ENCODE data around the gene SBK1. TPM values are rescaled to one million over a fixed set of nuclear protein-coding genes. Genes with fewer than 3 reads are reported as not detected.
"Not testable (repeated sequence)": the region's sequence is repeated elsewhere in the genome, so short reads cannot be mapped to it uniquely, and the experiment has no call there.

The SBK1 gene
- not detected in 2 replicates for total RNA-seq (2013; cell fraction: nucleolus; rRNA removed)
- total RNA-seq (2014; rRNA removed), result under 0.01 and 0.06 TPM in 2 replicates
- 0.04 and 0.05 TPM in 2 replicates for total RNA-seq (2014; rRNA removed; fragmentation: Illumina TruSeq; extraction: Trizol)
- 0.26 and 0.29 TPM in 2 replicates for total RNA-seq (2021)
- polyA plus RNA-seq (2011; ENCODE audit: low read depth), result 0.07 TPM
- not detected in 2 replicates for polyA plus RNA-seq (2011; rRNA removed)
- 0.01 and 0.02 TPM in 2 replicates for polyA plus RNA-seq (2011; cell fraction: cytosol; rRNA removed)
- polyA plus RNA-seq (2011; cell fraction: nucleus; rRNA removed), result 0.03 TPM in 1 of 2 replicates, not detected in the other
- 0.05 and 0.08 TPM in 2 replicates for polyA plus RNA-seq (2012)
- polyA plus RNA-seq (2014; fragmentation: Illumina TruSeq; extraction: Trizol), result 0.05 and 0.06 TPM in 2 replicates
- polyA plus RNA-seq (2014; fragmentation: Nextera tagmentation; extraction: Ambion mirVana), result not detected
- polyA plus RNA-seq (2014; rRNA removed), result 0.08 and 0.23 TPM in 2 replicates
- under 1 TPM in 1 of 2 experiments, not detected in 1; 0.04 TPM for polyA plus RNA-seq (2016; fragmentation: Nextera tagmentation; extraction: Ambion mirVana)
- polyA minus RNA-seq (2011; rRNA and poly(A)+ RNA removed), result 0.05 TPM in 1 of 2 replicates, not detected in the other
- polyA minus RNA-seq (2011; cell fraction: cytosol; rRNA and poly(A)+ RNA removed), result not detected in 2 replicates
- not detected in 2 replicates for polyA minus RNA-seq (2011; cell fraction: nucleus; rRNA and poly(A)+ RNA removed)
- Bru-seq, nascent RNA, result percentile 11 among the genes with signal in this experiment
- percentile 11 among the genes with signal in this experiment for BruChase-seq, experiment 1, labeled RNA remaining after a 6-hour chase
- percentile 15 among the genes with signal in this experiment for BruChase-seq, experiment 2, labeled RNA remaining after a 2-hour chase
- long read RNA-seq, experiment 1, result 0 reads
- long read RNA-seq, experiment 2, result 0 reads

DNA sequence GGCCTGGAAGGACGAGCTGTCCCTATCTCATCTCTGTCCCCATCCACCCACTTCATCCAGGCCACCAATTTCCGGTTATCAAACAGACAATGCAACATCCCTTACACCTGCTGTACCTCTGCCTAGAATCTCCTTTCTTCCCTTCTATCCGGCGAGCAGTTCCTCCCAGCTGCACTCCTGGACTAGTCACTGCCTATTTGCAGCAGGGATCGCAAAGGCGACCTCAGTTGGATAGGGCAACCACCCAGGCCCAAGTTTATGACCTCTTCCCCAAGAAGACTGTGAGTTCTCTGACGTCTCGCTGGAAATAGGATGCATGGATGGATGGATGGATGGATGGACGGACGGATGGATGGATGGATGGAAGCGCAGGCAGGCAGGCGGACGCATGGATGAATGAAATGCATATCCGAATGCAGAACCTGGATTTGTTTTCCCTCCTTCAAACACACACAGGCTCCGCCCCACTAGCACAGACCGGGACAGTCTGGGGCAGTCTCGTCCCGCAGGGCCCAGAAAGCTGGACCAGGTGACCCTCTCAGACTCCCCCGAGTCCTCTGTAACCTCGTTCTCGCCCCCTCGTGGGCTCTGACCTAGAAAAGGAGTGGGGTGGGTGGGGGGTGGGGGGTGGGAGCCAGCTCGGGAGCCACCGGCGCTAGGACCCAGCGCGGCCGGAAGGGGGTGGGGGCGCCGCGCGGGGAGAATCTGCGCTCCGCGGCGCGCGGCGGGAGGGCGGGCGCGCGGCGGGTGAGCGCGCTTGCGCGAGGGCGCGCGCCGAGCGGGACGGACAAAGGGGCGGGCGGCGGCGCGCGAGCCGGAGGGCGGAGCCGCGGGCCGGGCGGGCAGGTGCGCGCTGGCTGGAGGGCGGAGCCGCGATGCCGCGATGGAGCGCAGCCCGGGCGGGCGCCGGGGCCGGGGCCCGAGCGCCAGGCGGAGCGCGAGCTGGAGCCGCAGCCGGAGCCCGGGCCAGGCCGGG is at the start of gene SBK1:
TSS of gene SBK1 (plus strand) at position 875 of the 976 bp plus-strand sequence. CDS start 24,867 bp downstream, outside the sequence.
- peak within 1 kb of the TSS; percentile 83 for H3K4me3 ChIP-seq
- H4K20me1 ChIP-seq (ENCODE audit: control insufficient read depth, insufficient read depth), result no peaks in the 10 kb centered on the region
- H3K36me3 ChIP-seq (ENCODE audit: control insufficient read depth in 2 of 2, insufficient read depth in 2 of 2, low read length in 1 of 2), result no peaks in the 10 kb centered on the region
- TF ChIP-seq TCF3 (IDR thresholded peaks at IDR 0.05; ENCODE audit: borderline replicate concordance, insufficient read depth, low read depth, low read length) (no peak), IKZF2 (IDR thresholded peaks at IDR 0.05) (peak; percentile 29 to 40; a peak in 1 of 4 replicates), TCF12 (IDR thresholded peaks at IDR 0.05; ENCODE audit: low read depth, low read length) (0 out of 2 replicates have a peak, but pooled peaks have one; percentile 19), RAD51 (IDR thresholded peaks at IDR 0.05) (no peak), BHLHE40 (IDR thresholded peaks at IDR 0.05; ENCODE audit: borderline replicate concordance in 1 of 2, low read depth in 2 of 2, low read length in 1 of 2) (peak in 1 of 2 experiments; percentile 55; a peak in 1 of 4 replicates), TAF1 (IDR thresholded peaks at IDR 0.05; ENCODE audit: borderline replicate concordance, low read depth, low read length) (peak; percentile 33; the same call in 1 of the 2 replicates), STAT3 (IDR thresholded peaks at IDR 0.05; ENCODE audit: low read depth, low read length) (no peak), NRF1 (conservative IDR thresholded peaks at IDR 0.05; ENCODE audit: low read depth, low read length) (0 out of 2 replicates have a peak, but pooled peaks have one; percentile 25), POLR2A (IDR thresholded peaks at IDR 0.05; ENCODE audit: low read depth, low read length) (peak; percentile 53; the same call in 1 of the 2 replicates), EGR1 (IDR thresholded peaks at IDR 0.05; ENCODE audit: borderline replicate concordance in 1 of 2, low read depth in 2 of 2, low read length in 2 of 2) (peak in 1 of 2 experiments; percentile 78; a peak in 2 of 3 replicates), NR2F1 (conservative IDR thresholded peaks at IDR 0.05) (no peak)
- peak within 1 kb of the TSS; percentile 14; the same call in 1 of the 2 replicates for H3K27ac ChIP-seq (ENCODE audit: control insufficient read depth, insufficient read depth)
- peak within 1 kb of the TSS; percentile 64 for H3K9ac ChIP-seq (ENCODE audit: control insufficient read depth, insufficient read depth, low read length)
- ChIA-PET POLR2A (no interaction called here), CTCF (interaction anchor here (1.6 kb wide), 1 partner anchor 30 kb away, joined by 3 read pairs; no protein-coding TSS in a partner anchor), SMC1A (ENCODE audit: uncharacterized antibody, unreplicated experiment) (no interaction called here), RAD21 (ENCODE audit: unreplicated experiment) (no interaction called here)
- H3K27me3 ChIP-seq (replicated peaks in 1 of 2; ENCODE audit: control insufficient read depth in 2 of 2, insufficient read depth in 2 of 2, low read length in 1 of 2), result peaks cover 0 to 11% of the 10 kb centered on the region in 2 experiments; a peak in 2 of 4 replicates
- BruUV-seq (replicated peaks), result no TSS peak
- FAIRE-seq (peak; percentile 78), ATAC-seq (peak; percentile 93), DNase-seq (ENCODE audit: low read depth, low spot score) (peak; percentile 19)
- in situ Hi-C loops (cut with MboI) (no loop called here), intact Hi-C loops (cut with micrococcal nuclease; ENCODE audit: unreplicated experiment) (no loop called here)
- H3K4me1 ChIP-seq (ENCODE audit: control insufficient read depth, insufficient read depth, low read length), result peaks cover 4% of the 10 kb centered on the region; the same call in 1 of the 2 replicates
- H3K79me2 ChIP-seq (ENCODE audit: control insufficient read depth, insufficient read depth, low read length), result no peaks in the 10 kb centered on the region
- 2% methylated on average over 26 of the region's 88 CpGs for WGBS (ENCODE audit: insufficient coverage, insufficient replicate concordance, low lambda C conversion rate, missing lambda C conversion rate)
- no peaks in the 10 kb centered on the region for H3K9me3 ChIP-seq (replicated peaks; ENCODE audit: control insufficient read depth, insufficient read depth, low read length)
- H3K4me2 ChIP-seq (ENCODE audit: control insufficient read depth, insufficient read depth), result peak within 1 kb of the TSS; percentile 80
- H2AFZ ChIP-seq (ENCODE audit: control insufficient read depth, low read depth, low read length), result peak within 1 kb of the TSS; percentile 93

DNA sequence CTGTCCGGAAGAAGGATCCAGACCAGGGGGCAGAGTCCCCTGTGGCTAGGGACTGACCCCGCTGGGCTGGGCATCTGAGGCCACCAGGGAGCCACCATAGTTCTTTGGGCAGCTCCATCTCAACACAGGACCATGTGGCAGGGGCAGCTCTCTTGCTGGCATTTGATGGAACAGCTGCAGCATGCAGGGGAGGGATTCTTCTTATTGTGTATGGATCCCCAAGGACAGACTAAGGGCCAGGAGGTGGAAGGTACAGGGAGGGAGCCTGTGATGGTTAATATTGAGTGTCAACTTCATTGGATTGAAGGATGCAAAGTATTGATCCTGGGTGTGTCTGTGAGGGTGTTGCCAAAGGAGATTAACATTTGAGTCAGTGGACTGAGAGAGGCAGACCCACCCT is 42.8 kb upstream of the SBK1 start:
- DNase-seq (ENCODE audit: low read depth, low spot score); POLR2A ChIA-PET; H3K27me3 ChIP-seq (replicated peaks in 1 of 2; ENCODE audit: control insufficient read depth in 2 of 2, insufficient read depth in 2 of 2, low read length in 1 of 2); H3K27ac ChIP-seq (ENCODE audit: control insufficient read depth, insufficient read depth); CTCF ChIA-PET; BruUV-seq (replicated peaks); H3K4me2 ChIP-seq (ENCODE audit: control insufficient read depth, insufficient read depth); ATAC-seq; H4K20me1 ChIP-seq (ENCODE audit: control insufficient read depth, insufficient read depth); H3K36me3 ChIP-seq (ENCODE audit: control insufficient read depth in 2 of 2, insufficient read depth in 2 of 2, low read length in 1 of 2); H2AFZ ChIP-seq (ENCODE audit: control insufficient read depth, low read depth, low read length); H3K9me3 ChIP-seq (replicated peaks; ENCODE audit: control insufficient read depth, insufficient read depth, low read length); intact Hi-C loops (cut with micrococcal nuclease; ENCODE audit: unreplicated experiment); H3K9ac ChIP-seq (ENCODE audit: control insufficient read depth, insufficient read depth, low read length); SMC1A ChIA-PET (ENCODE audit: uncharacterized antibody, unreplicated experiment); H3K4me3 ChIP-seq; FAIRE-seq; in situ Hi-C loops (cut with MboI); H3K79me2 ChIP-seq (ENCODE audit: control insufficient read depth, insufficient read depth, low read length); H3K4me1 ChIP-seq (ENCODE audit: control insufficient read depth, insufficient read depth, low read length): not testable (repeated sequence)
- RAD21 ChIA-PET (ENCODE audit: unreplicated experiment), result interaction anchor here (1.2 kb wide), 1 partner anchor 32 kb away, joined by 3 read pairs; no protein-coding TSS in a partner anchor
- WGBS (ENCODE audit: insufficient coverage, insufficient replicate concordance, low lambda C conversion rate, missing lambda C conversion rate), result 5% methylated on average over 2 of the region's 2 CpGs

Data from GM12878 (cell line).